Pons (tissue), 1 donor: ENCODE measurements around the gene WSCD2.

Experiments
- DNase-seq: peaks from one replicate; pipeline ENCODE4 v3.0.0-alpha.2; 2016; ENCODE audit warnings: low spot score

The WSCD2 gene

DNA sequence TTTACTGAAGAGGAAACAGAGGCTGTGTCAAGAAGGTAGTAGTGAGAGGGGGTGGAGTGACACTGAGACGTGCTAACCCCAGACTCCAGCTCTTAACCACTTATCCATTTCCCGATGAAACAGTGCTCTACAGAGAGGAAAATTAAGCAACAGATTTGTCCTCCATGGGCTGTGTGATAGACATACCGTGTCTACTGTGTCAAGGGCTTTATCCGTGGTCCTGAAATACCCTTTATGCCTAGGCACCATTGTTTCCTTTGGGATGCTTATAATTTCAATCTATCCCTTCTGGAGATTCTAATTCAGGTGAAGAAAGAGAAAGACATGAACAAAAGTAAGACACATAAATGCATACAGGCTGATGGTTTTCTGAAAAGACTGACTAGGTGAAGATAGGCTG is 138.4 kb downstream of the WSCD2 start:
- no peak for DNase-seq

GRCh38 chr12:108268397-108268796 is 139.3 kb downstream of the WSCD2 start:
- DNase-seq: no peak

DNA sequence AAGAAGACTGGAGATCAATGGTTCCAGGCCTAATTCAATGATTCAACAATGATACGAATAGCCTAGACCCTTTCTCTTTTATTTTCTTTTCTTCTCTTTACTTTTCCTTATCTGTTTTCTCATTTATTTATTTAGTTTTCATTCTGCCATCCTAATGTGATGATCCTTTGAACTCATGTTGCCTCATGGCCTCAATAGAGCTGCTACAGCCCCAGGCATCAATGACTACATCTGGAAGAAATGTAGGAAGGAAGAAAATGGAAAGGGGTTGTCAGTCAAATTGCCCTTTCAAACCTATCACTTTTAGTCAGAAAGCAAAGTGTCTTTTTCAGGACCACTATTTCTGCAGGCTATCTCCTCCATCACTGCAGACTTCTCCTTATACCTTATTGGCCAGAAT is 140.1 kb downstream of the WSCD2 start:
- DNase-seq: no peak

- DNase-seq: no peak
Observed at GRCh38 chr12:108270035-108270848, 141.2 kb downstream of the WSCD2 start.

GRCh38 chr12:108270849-108271143 is 141.7 kb downstream of the WSCD2 start:
- DNase-seq: no peak

DNA sequence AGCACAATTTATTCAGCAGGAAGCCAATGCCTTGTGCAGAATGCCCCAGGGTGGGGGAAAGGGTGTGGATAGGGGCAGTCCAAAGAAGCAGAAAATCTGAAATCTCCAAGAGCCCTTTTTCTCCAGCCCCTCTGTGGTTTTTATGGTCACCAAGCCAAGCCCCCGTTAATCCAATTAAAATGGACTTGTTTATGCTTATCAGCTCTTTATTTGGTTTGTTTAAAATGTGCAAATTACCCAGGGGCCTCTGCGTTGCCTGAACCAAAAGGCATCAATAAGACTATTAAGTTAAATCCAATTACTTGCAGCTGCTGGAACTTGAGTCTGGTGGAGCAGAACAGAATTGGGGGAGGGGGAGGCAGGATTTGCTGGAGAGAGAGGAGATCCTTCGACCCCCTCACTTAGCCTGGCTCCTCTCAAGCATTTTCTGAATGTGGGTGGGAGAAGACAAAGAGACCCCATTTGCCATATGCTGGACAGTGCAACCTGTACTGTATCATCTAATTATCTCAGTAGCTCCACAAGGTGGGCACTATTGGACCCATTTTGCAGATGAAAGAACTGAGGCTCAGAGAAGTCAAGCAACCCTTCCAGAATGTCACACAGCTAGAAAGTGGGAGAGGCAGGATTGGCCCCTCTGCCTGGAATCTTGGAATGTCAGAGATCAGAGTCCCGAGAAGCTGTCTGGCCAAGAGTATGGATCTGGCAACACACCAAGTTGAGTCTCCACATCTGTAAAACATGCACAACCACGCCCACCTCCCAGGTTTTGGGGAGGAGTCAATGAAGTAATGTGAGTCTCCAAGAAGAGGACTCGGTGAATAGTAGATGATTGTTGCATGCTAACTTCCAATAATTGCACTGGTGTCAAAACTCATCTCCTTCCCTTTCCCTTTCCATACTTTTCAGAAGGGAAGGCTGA is 143.1 kb downstream of the WSCD2 start:
- DNase-seq: no peak

GRCh38 chr12:108273217-108273616 is 144.1 kb downstream of the WSCD2 start:
- DNase-seq: no peak

- DNase-seq: no peak
Observed at GRCh38 chr12:108277613-108278012, 148.5 kb downstream of the WSCD2 start.

DNA sequence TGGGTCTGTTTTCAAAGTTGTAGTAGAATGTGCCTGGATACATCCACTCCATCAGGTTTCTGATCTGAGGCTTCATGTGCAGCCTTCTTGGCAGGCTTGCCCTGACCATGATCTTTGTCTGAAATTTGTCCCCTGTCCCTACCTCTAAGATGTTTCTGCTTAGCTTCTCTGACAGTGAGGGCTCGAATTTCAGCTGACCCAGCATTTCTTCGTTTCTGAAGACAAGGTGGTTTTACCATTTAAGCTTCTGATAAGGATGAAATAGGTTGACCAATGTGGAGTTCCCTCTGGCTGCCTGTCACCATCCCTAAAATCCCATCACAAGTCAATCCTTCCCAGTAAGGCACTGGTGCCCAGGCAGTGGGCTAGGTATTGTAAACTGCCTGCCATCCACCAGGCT is 153.1 kb downstream of the WSCD2 start:
- no peak for DNase-seq

GRCh38 chr12:108282676-108283075 is 153.6 kb downstream of the WSCD2 start:
- no peak for DNase-seq

GRCh38 chr12:108284163-108284562 is 155.1 kb downstream of the WSCD2 start:
- no peak for DNase-seq

- DNase-seq: no peak
Observed at GRCh38 chr12:108285016-108285415, 155.9 kb downstream of the WSCD2 start.

DNA sequence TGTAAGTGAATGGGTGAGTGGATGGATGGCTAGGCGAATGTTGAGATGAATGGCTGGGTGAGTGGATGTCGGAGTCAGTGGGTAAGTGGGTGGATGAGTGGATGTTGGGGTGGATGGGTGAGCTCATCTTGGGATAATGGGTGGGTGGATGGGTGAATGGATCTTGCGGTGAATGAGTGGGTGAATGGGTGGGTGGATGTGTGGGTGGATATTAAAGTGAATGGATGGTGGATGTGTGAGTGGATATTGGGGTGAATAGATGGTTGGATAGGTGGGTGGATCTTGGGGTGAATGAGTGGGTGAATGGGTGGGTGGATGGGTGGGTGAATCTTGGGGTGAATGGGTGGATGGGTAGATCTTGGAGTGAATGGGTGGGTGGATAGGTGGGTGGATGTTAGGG is 158.1 kb downstream of the WSCD2 start:
- no peak for DNase-seq

DNA sequence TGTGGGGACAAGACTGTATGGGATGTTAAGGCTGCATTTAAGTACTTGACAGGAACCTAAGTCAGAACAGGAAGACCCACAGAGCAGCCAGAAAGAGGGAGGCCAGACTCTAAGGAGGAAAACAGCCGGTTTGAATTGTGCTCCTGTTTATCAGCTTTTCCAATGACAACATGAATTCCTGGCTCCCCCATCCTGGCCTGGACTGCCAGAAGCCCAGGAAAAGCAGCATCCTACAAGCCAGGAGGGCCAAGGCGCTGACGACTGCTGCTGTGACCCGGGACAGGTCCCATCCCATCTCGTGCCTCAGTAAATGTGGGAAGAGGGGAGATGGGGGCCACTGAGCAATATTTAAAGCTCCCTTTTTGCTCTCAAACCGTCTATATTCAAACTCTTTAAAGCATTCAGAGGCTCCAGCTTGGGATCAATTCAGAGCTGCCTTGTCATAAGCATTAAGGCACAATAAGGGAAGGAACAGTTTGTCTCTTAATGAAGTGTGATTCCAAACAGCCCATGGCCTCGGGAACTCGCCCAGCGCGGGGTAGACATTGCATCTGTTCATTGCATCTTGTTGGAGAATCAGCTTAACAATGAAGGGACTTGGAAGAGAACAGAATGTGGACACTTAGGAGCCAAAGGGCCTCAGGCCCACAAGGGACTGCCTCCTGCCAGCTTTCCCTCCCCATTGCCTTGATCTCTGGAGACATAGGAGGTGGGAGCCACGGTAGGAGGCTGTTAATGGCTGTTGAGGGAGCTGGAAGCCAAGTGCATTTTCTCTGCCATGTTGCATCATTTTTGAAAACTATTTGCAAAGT is 160.5 kb downstream of the WSCD2 start:
- no peak for DNase-seq

DNA sequence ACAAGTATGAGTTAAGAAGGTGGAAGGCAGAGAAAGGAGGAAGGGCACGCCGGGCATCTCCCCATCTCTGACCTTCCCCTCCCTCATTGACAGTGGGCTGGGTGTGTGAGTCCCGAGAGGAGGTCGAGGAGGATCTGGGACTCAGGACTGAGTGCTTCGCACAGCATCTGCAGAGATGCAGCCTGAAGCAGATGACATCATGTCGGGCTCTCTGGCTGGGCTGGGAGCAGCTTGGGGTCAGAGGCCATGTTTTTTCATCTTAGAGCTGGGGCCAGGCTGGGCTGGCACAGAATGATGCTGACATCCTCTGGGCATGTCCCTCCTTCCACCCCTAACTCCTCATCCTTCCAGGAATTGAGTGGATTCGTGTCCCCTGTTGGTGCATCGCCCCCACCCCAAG is 166.6 kb downstream of the WSCD2 start:
- no peak for DNase-seq

DNA sequence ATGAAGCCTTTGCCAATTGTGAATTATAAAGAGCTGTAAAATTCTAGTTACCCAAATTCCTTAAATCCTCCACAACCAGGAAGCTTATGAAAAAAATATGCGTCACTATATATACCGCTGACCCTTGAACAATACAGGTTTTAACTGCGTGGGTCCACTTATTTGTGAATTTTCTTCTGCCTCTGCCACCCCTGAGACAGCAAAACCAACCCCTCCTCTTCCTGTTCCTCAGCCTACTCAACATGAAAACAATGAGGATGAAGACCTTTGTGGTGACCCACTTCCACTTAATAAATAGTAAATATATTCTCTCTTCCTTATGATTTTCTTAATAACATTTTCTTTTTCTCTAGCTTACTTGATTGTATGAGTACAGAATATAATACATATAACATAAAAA is 167.9 kb downstream of the WSCD2 start:
- no peak for DNase-seq

DNA sequence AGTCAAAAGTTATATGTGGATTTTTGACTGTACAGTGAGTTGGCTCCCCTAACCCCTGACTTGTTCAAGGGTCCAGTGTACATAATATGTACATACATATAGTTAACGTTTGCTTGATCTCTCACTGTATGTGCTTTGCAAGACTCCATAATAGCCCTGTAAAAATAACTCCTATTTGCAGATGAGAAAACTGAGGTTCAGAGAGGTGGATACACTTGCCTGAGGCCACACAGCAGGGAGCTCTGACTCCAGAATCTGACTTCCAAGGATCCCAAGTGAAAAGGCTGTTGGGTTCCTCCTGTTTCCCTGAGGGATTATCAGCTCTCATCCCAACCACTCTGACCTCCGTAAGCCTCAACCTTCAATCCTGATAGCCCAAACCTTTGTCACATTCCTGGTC is 168.3 kb downstream of the WSCD2 start:
- no peak for DNase-seq

DNA sequence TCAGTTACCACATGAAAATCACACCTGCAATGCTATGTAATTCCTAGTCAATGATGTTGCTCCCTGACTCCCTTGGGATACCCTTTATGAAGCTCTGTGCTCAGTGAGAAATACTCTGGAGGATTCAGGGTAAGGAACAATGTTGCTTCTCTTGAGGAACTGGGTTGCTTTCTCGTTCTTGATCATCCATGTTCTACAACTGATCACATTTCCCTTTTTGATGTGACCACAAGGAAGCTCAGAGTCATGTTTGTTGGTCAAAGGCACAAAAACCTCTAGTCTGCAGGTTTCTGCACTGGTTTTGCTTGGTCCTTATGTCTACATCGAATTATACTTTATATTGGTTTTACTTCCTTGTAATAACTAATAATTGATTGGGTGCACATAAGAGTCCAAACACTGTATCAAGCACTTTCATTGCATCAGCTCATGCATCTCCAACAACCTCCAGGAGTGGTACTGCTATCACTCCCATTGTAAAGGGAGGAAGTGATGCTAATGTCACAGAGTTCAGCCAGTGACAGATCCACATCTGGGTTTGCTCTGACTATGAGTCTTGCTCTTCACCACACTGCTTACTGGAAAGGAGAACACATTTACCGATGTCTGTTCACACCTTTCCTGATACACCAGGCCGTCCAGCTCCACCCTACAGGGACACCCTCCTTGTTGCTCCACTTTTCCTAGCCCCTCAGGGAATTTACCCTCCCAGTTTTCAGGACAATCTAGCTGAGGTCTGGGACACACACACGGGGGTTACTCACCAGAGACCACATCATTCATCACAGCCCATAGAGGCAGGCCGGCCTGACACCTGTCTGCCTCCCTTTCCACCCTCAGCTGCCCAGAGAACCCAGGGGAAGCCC is 169.0 kb downstream of the WSCD2 start:
- no peak for DNase-seq

DNA sequence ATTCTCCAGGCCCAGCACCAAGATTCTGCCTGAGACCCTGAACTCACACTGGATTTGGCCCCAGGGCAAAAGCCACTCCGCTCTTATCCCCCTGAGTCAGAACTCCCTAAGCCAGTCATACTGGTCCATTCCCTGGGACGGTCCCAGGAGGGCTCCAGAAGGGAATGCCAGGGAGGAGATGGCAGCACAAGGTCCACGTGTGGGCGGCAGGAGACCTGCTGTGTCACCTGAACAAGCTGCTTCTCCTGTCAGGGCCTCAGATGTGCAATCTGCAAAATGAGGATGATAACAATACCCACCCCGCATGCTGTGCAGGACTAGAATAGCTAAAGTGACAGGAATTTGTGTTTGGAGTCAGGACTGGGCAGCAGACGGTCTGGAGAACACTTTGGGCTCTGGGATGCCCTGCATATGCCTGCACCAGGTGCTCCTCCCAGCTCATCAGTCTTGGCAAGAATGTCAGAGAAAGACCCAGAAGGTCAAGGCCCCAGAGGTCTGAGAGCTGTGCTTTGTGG is 169.7 kb downstream of the WSCD2 start:
- no peak for DNase-seq

GRCh38 chr12:108299516-108299915 is 170.4 kb downstream of the WSCD2 start:
- DNase-seq: no peak
